Cardiac muscle cell (in vitro differentiated cells and primary cell): ENCODE data around the gene CYTH1. TPM values are rescaled to one million over a fixed set of nuclear protein-coding genes. Genes with fewer than 3 reads are reported as not detected.

ENCODE experiments used
- DNase-seq, 2 donors: peaks; one replicate each; pipeline versions ENCODE4 v3.0.0 to v3.0.0-alpha.2; 2010 to 2017; ENCODE audit warnings: low read depth in 1 of 2, low spot score in 1 of 2
- H3K27ac ChIP-seq: fragments of 200-600 bp; sonication (generic); 2 replicates; pipeline ENCODE4 v1.5.1; 2016
- H3K27me3 ChIP-seq: fragments of 200-600 bp; sonication (generic); 2 replicates; pipeline ENCODE4 v1.6.0; 2016; ENCODE audit warnings: control low read depth
- H3K36me3 ChIP-seq: fragments of 200-600 bp; sonication (generic); 2 replicates; pipeline ENCODE4 v1.5.1; 2016; ENCODE audit warnings: control low read depth
- H3K4me1 ChIP-seq: fragments of 200-600 bp; sonication (generic); 2 replicates; pipeline ENCODE4 v1.8.1; 2017; ENCODE audit warnings: low read depth, mild to moderate bottlenecking, mixed run types
- H3K4me3 ChIP-seq: fragments of 200-600 bp; sonication (generic); 2 replicates; pipeline ENCODE4 v1.5.1; 2016; ENCODE audit warnings: mild to moderate bottlenecking
- H3K9me3 ChIP-seq: fragments of 200-600 bp; sonication (generic); 2 replicates; pipeline ENCODE4 v1.5.1; 2017; ENCODE audit warnings: low read depth, mild to moderate bottlenecking, control low read depth
- CTCF ChIP-seq: IDR thresholded peaks from 2 replicates; pipeline ENCODE4 v1.5.1; 2012; ENCODE audit warnings: low read depth, mild to moderate bottlenecking, low read length
- polyA plus RNA-seq: library from polyadenylated mRNA; unstranded; fragments of >200 nt; fragmentation: Nextera tagmentation; extraction: Ambion mirVana; gene quantifications from 2 replicates; pipeline ENCODE4 v1.2.1, GENCODE V29; 2016
- total RNA-seq: library from RNA; depleted of rRNA; stranded (reverse); fragments of >200 nt; gene quantifications from 2 replicates; pipeline ENCODE4 v1.2.3, GENCODE V29; 2016

Gene CYTH1
- total and polyA plus RNA-seq, 2 experiments from 2014 or later: 21.9 to 39.6 TPM

DNA sequence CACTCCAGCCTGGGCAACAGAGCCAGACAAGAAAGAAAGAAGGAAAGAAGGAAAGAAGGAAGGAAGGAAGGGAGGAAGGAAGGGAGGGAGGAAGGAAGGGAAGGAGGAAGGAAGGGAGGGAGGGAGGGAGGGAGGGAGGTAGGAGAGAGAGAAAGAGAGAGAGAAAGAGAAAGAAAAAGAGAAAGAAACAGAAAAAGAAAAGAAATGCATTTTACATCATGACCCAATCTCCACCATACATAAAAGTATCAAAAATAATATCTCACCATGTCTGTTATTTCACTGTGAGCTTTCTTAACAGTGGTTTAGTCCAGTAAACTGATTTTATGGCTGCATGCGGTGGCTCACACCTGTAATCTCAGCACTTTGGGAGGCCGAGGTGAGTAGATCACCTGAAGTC, 70.0 kb downstream of the CYTH1 start:
- H3K4me3 ChIP-seq: no peak overlapping the region
- H3K9me3 ChIP-seq: no peaks in the 10 kb centered on the region
- TF ChIP-seq CTCF: no peak
- H3K27ac ChIP-seq: no peak overlapping the region
- peaks cover 14% of the 10 kb centered on the region for H3K4me1 ChIP-seq
- H3K27me3 ChIP-seq: no peaks in the 10 kb centered on the region
- DNase-seq: no peak
- no peaks in the 10 kb centered on the region for H3K36me3 ChIP-seq

GRCh38 chr17:78710607-78711006, 71.5 kb downstream of the CYTH1 start:
- Histone ChIP-seq H3K4me3 (no peak overlapping the region), H3K36me3 (no peaks in the 10 kb centered on the region), H3K27me3 (no peaks in the 10 kb centered on the region), H3K27ac (no peak overlapping the region), H3K9me3 (no peaks in the 10 kb centered on the region), H3K4me1 (peaks cover 9% of the 10 kb centered on the region)
- DNase-seq: no peak
- TF ChIP-seq CTCF: no peak

GRCh38 chr17:78709751-78710181, 72.3 kb downstream of the CYTH1 start:
- H3K27ac ChIP-seq: no peak overlapping the region
- H3K4me1 ChIP-seq: peaks cover 9% of the 10 kb centered on the region
- H3K4me3 ChIP-seq: no peak overlapping the region
- H3K36me3 ChIP-seq: no peaks in the 10 kb centered on the region
- no peak for DNase-seq
- H3K9me3 ChIP-seq: no peaks in the 10 kb centered on the region
- H3K27me3 ChIP-seq: no peaks in the 10 kb centered on the region
- TF ChIP-seq CTCF: no peak

DNA sequence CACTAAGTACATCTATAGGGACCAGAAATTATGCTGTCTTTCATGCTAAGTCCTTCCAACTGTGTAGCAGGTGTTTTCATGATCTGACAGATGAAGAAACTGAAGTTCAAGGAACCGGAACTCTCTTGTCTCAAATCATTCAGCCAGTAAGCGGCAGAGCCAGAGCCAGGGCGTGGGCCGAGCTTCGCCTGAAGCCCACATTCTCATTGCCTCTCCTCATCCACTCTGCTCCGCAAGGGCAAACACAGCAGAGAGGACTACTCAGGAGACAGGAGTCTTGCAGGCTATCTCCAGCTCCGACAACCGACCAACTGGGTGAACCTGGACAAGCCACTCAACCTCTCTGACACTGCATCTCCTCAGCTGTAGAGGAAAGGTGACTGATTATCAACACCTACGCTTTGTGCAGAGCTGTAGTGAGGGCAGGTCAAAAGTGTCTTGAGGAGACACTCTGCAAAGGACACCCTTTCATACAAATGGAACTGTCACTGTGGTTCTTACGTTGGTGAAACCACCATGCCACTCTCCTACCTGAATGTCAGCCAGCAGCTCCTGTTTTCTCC, 72.9 kb downstream of the CYTH1 start:
- DNase-seq: no peak
- Histone ChIP-seq H3K4me1 (peaks cover 9% of the 10 kb centered on the region), H3K27me3 (no peaks in the 10 kb centered on the region), H3K4me3 (no peak overlapping the region), H3K27ac (no peak overlapping the region), H3K36me3 (no peaks in the 10 kb centered on the region), H3K9me3 (no peaks in the 10 kb centered on the region)
- TF ChIP-seq CTCF: no peak

DNA sequence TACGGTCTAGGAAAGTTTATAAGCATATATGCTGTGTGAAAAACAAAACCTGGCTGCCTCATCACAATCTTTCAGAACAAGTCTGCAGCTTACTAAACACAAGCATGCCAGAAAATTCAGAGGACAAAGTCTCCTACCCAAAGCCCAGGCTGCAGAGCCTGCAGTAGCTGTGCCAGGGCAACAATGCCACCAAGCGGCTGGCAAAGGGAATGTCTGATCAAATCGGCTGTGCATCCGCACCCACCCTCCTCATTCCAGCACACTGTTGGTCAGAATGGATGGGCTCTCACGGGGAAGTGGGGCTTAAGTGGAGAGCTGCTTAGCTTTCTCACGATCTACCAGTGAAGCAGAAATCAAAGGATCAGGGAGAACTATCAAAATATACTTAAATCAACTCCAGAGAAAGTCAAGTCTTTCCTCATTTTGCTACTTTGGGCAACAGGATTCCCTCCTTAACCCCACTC, 73.5 kb downstream of the CYTH1 start:
- no peak overlapping the region for H3K27ac ChIP-seq
- H3K36me3 ChIP-seq: no peaks in the 10 kb centered on the region
- peaks cover 9% of the 10 kb centered on the region for H3K4me1 ChIP-seq
- TF ChIP-seq CTCF: peak; percentile 88
- no peaks in the 10 kb centered on the region for H3K9me3 ChIP-seq
- no peak overlapping the region for H3K4me3 ChIP-seq
- H3K27me3 ChIP-seq: no peaks in the 10 kb centered on the region
- peak; percentile 75 to 89 for DNase-seq
